GM18858 (cell line): ENCODE results near the gene NDST1.

Source experiments
- ATAC-seq: cut with Tn5 transposase; IDR thresholded peaks from one replicate; pipeline ENCODE4 v1.9.1; 2021; ENCODE audit not compliant: unreplicated experiment

The NDST1 gene

DNA sequence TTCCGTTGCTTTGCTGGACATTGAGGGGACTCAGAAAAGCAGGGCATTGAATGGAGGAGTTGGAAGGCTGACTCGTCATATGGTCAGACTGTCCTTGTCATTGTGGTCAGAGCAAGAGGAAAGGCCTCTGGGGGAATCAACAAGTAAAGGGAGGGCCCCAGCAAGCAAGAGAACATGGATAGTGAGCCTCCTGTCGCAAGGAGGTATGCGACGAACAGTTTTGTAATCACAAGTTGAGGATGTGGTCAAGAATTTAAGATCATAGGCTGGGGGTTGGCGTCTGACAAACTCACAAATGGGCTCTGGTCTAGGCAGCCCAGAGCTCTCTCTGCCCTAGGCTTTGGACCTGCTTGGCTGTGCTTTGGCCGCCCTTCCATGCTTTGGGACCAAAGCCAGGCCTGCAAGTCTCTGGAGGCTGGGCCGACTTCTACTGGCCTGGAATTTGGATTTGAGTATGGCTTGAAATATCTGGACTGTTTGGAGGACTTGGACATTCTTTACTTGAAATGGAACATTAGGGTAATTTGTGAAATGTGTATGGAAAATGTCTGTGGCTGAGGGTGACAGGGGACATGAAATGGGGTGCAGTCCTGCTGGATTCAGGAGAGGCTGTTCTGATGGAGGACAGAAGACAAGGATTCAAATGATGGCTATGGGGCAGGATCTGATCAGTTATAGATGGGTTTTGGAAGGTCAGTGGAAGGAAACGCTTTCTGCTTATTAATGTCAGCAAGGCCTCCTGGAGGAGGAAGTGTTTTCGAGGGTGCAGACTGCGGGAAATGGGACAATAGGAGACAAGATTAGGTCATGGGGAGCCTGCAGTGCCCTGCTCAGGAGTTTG, 19.2 kb upstream of the NDST1 start:
- no peak for ATAC-seq

DNA sequence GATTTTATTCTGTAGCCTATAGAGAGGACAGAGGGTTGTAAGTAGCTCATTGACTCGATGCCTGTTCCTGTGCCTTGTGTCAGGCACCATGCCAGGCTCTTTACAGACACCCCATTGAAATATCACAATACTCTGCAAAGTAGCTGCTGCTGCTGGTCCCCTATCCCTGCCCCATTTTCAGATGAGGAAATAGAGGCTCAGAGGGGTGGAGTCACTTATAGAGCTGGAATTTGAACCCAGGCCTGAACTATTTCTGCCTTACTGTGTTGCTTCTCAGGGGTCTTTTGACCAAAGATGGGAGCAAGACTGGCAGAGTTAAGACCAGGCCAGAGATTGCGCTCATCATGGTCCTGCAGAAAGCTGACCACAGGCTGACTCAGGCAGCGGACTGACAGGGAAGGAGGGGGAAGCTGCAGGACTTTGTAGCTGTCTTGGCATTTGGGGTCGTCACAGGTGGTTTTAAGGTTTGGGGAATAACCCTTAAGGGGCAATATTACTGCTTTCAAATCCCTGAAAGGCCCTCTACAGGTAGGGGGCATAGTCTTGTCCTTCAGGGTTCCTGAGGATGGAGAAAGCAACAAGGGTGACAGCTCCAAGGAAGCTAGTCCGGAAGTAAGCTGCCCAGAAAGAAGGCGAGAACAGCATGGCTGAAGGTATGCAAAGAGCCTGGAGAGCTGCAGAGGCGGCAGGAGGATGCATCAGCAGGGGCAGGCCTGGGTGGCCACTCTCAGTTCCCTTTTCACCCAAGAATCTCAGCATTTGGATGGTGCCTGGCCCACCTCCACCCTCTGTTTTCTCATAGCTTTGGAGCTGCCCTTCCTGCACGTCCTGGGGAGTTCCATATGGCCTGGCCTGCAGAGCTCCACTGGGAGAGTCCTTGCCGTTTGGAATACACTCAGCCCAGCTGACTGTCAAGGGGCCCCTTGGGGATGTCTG, 18.3 kb upstream of the NDST1 start:
- peak; percentile 85 for ATAC-seq

DNA sequence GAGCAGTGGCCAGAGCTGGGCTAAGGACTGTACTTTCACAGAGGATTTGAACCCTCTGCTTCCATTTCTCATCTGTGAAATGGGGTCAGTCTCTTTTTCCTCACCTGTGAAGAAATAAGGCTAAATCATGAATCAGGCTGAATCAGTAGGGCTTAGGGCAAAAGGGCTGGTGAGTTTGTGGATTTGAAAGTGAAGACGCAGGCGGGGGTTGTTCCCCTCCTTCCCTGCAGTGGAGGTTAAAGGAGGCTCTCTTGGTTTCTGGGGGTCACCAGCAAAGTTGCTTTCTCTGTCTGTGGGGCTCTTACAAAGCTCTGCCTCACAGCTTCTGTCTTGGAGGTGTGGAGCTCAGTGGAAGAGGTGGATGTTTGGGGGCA, 17.6 kb upstream of the NDST1 start:
- ATAC-seq, result no peak

DNA sequence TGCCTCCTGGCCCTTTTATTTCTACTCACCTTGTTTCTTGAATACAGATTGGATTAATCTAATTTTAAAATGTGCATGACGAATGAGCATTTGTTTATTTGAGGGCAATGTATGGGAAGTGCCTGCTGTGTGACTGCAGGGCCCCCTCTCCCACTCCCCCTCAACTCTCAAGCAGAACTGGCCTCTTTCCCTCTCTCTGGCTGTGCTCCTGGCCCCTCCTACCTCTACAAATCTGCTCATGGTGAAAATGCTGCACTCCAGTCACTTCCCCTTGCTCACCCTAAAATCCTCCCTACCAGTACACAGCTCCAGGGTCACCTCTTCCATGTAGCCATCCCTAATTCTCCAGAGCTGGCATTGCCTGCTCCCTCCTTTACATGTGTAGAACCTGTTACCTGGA, 17.2 kb upstream of the NDST1 start:
- no peak for ATAC-seq

DNA sequence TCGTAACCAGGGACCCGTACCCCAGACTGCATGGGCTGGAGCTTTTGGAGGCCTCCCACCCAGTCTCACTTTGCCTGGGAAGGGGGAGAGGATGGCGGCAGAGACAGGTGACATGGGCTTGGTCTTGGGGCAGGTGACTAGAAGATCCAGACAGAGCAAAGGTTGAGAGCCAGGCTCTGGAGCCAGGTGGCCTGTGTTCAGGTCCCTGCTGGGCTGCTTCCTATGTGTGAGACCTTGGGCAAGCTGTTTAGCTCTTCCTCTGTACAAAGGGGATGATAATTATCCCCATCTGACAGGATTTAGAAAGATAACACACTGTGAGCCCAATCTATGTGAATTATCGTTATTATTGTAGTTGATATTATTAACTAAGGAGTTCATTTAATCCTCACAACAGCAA, 16.1 kb upstream of the NDST1 start:
- no peak for ATAC-seq

DNA sequence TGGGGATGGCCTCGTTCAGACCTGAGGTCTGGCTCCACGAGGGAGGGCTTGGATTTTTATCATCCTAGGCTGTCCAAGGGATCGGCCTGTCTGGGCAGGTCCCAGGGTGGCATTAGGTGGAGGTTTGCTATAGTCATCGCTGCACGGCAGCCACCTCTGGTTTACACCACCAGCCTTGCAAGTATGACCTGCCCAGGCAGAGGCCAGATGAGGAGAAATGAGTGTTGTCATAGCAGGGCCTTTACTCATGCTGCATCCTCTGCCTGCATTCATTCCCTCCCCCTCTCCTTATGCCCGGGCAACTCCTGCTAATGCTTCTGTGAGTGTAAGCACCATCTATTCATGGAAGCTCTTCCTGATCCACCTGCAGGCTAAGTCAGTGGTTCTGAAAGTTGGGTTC, 15.3 kb upstream of the NDST1 start:
- no peak for ATAC-seq

DNA sequence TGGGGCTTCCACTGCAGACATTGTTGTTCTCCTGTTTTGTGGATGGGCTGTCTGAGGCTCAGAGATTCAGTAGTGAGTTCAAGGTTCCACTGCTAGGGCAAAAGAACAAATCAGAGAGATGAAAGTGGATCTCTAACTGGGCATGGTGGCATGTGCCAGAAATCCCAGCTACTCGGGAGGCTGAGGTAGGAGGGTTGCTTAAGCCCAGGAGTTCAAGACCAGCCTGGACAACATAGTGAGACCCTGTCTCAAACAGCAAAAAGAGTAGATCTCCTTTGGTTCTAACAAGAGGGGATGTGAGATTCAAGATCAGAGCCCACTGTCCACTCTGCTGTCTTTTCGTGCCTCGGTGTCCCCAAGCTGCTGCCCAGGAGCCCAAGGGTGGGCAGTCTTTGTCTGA, 11.8 kb upstream of the NDST1 start:
- ATAC-seq, result no peak

DNA sequence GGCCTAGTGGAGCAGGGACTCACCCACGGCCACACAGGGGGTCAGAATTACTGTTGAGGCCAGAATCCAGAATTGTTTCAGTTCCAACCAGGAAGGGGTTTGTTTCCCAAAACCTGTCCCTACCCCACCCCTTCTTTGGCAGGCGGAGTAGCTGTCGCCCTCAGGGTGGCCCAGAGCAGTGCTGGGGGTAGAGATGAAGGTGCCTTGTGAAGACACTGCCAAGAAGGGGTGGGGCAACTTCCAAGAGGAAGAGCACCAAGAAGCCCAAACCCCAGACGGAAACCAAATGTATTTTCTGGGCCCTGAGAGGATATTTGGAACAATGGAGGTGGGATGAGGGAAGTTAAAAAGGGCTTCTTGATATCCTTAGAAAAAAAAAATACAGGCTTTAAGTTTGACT, 11.4 kb upstream of the NDST1 start:
- no peak for ATAC-seq

DNA sequence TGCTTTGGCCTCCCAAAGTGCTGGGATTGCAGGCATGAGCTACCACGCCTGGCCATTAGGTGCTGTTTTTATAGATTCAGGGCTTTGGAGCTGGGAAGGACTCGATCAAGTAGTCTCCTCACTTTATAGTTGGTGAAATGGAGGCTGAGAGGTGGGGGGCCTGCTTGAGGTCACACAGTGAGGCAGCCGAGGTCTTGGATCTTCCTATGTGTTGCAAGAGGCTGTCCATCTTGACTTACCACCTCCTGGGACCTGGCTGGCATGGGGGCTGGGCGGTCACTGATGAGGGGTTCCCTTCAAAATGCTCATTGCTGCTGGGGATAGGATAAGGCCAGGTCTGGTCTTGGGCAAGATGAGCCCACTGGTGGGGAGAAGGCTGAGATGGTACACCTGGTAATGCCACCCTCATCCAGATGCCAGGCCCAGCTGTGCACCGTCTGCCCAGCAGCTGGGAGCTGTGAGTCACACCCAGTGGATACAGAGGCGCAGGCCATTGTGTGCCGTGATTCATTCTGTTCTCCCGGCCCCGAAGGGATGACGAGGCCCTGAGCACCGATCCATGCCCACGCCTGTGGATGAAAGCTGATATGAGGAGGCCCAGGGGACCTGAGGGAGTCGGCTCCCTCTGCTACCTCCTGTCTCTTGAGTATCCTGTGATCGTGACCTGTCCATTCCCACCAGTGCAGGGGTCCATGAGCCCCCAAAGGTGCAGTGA, 10.5 kb upstream of the NDST1 start:
- ATAC-seq, result no peak

DNA sequence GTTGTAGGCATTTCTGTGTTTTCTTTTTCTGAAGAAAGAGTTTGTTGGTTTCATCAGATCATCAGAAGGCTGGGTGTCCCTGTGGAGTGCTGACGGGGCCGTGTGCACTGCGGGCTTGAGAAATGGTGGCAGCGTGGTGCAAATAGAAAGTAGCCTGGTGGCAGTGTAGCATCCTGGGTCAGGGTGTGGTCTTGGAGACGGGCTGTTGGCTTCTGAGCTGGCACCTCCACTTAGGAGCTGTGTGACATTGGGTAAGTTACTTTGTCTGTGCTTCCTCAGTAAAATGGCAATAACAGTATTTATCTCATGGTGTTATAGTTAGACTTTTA, 10.0 kb upstream of the NDST1 start:
- no peak for ATAC-seq

DNA sequence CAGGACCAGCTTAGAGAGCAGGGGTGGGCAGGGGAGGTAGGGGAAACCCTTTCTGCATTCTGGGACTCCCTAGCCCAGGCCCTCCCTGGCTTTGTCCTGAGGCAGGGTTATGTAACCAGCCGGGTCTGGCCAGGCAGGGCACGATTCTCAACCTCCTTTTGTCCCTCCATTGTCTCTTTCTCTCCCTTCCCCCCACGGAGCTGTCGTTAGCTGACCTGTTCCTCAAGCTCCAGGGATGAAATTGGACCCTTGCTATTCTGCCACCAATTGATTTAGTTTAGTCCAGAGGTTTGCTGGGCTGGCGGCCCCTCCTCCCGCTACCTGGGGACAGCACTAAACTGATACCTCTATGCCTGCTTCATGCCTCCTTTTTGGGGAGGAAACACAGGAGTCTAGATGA, 9.4 kb upstream of the NDST1 start:
- ATAC-seq, result no peak

DNA sequence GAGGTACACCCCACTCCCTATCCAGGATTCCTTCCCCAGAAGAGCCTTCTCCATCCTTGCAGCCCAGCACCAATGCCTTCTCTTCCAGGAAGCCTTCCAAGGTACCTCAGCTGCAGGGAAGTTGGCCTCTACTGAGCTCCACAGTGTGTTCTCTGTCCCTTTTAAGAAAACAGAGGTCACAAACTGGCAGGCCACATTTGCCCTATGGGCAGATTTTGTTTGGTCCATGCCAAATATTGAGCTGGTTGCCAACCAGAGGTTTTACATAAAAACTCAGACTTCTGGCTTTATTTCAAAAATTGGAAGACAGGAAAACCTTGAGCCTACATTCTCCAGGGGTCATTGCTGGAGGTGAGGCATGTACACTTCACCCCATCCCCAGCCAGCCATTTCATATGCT, 9.0 kb upstream of the NDST1 start:
- no peak for ATAC-seq

DNA sequence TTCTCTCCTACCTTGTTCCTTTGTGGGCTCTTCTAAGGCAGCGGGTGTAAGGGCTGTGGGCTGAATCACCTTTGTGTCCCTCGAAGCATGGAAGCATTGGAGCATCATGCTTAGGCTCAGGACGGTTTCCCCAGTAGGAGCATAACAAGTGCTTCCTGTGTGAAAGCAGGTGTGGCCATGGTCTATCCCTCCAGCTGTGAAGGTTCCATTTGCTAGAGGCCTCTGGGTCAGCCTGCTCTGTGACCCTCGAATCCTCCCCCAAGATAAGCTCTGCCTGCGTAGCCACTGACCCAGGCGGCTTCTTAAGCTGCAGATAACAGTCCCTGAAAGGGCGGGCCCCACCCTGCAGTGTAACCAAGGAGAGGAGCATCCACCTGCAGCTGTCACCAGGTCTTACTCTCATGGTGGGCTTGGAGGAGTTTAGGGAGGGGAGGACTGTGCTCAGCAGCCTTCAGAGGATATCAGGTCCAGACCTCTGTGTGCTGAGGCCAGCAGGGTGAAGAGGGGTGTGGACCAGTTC, 8.4 kb upstream of the NDST1 start:
- no peak for ATAC-seq

DNA sequence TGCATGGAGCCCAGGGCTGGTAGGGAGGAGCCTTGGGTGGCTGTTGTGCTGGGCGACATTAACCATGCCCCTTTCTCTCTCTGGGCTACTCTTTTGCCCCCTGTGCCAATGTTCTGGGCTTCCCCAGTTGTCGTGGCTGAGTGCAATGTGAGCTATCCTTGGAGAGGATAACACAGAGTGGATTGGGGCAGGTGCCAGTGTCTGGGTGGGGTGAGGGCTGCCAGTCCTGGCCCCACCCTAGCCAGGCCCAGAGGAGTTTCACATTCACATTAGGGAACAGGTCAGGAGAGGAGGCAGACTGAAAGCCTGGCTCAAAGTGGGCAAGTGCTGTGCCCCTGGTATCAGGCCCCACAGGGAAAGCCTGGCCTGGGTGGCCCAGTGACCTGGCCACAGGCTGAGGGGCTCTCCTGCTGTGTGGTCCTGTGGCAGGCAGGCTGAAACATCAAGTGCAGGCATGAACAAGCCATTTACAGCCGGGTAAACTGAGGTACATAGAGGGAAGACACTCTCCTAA, 7.5 kb upstream of the NDST1 start:
- ATAC-seq, result no peak

DNA sequence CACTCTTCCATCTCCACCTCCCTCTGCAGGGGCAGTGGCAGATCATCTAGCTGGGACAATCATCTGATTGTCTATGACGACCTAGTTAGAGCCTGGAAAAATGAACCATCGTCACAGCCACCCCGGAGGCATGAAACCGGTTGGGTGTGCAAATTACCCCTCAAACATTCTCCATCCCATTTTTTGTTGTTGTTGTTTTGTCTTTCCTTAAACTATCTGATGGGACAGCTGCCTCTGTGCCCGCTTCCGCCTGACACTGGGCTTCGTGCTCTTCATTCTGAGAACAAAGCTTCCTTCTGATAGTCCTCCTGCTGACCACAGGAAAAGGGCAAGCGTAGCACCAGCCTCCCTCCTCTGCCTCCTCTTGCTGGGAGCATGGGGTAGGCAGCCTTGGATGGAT, 7.0 kb upstream of the NDST1 start:
- ATAC-seq, result no peak

DNA sequence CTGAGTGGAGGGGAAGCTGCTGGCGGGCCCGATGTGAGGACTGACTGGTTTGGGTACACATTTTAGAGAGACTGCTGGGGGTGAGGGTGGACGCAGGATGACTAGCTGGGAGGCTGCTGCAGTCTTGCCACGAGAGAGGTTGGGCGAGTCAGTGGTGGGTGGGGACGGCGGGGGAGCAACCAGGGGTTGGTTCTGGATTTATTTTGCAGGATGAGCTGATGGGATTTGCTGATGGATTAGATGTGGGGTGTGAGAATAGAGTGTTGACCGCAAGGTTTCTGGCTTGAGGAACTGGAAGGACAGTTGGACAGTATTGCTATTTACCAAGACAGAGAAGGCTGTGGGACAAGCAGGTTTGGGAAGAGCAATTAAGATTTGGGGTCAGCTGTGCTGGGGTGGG, 5.8 kb upstream of the NDST1 start:
- no peak for ATAC-seq

DNA sequence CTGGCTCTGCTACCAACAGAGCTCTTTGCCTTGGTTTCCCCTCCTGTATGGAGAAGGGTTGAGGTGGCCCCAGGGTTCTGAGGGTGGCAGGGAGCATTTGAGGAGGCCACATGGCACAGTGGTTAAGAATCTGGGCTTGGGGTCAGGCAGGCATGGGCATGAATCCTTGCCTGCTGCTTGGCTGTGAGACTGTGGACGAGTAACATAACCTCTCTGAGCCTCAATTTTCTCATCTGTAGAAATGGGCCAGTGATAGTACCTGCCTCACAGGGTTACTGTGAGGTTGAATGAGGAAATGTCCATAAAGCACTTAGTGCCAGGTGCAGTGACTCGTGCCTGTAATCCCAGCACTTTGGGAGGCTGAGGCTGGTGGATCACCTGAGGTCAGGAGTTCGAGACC, 5.1 kb upstream of the NDST1 start:
- no peak for ATAC-seq

DNA sequence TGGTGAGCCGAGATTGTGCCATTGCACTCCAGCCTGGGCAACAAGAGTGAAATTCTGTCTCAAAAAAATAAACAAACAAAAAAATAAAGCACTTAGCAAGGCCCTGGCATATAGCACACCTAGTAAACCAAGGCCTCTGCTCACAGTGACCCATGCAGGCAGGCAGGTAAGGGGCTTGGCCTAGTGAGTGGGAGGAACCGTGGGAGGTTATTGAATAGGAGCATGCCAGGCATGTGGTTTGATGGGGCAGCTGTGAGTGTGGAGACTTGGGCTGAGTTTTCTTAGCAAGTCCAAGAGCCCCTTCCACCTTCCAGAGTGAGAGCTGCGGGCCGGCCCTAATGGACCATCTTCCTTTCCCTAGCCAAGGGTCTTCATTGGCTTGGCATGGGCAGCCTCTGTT, 4.5 kb upstream of the NDST1 start:
- no peak for ATAC-seq

DNA sequence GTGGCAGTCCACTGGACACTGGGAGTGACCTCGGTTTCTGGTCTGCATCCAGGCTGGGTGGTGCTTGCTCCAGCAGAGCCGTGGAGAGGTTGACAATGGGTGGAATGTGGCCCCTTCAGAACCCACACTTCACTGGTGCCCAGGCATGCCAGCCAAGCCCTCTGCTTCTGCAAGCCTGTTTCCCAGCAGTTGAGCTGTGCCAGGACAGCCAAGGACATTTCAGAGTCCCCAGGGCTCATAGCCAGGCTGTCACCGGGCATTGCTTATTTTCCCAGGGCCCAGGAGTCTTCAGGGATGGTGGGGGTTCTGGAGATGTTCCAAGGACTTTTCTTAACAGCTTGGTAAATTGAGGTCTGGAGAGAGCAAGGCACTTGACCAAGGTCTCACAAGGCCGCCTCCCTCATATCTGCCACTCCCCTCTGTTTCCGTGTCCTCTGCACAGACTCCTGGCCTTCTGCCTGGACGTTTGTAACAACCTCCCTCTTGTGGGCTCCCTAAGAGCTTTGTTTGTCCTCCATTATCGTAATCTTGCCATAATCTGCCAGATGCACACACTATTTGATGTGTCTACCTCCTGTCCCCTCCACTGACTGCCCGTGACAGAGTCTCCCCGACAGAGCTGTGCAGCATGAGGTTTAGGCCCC, 3.8 kb upstream of the NDST1 start:
- ATAC-seq, result no peak

DNA sequence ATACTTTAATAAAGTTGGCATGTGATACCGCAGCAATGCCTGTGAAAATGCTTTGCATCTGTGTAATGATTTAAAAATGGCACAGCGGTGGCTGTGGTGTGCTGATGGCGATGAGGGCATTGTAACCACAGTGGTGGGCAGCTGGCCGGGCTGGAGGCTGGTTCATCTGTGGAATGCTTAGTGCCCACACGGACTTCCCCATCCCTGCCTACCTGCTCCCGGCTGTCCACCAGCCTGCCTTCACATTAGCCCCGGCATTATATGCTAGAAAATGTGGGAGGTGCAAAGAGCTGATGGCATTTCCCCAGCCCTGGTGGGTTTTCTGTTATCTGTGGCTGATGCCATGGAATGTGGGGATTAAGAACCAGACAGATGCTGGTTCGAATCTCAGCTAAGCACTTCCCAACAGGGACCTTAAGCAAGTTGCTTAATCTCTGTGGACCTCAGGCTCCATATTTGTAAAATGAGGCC, 2.9 kb upstream of the NDST1 start:
- no peak for ATAC-seq

DNA sequence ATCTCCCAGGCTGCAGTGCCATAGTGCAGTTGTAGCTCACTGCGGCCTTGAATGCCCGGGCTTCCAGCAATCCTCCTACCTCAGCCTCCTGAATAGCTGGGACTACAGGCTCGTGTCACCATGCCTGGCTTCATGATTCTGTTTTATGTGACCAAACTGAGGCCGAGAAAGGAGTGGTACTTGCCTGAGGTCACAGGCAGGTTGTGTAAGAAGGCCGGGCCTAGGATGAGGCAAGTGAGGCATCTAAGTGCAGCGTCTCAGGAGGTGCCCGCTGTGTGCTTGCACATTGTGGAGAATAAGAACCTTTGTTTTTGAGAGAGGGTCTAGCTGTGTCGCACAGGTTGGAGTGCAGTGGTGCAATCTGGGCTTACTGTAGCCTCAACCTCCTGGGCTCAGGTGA, 2.1 kb upstream of the NDST1 start:
- no peak for ATAC-seq
